HG03175 (cell line): ENCODE data around the gene MGAT5.

Source experiments
- ATAC-seq: cut with Tn5 transposase; IDR thresholded peaks from one replicate; pipeline ENCODE4 v1.9.1; 2021; ENCODE audit warnings: mild to moderate bottlenecking, moderate library complexity; ENCODE audit not compliant: unreplicated experiment

Gene MGAT5

GRCh38 chr2:134253117-134253704 is 661 bp upstream of the MGAT5 start:
- ATAC-seq, result peak; percentile 77

GRCh38 chr2:134254824-134255223 is 952 bp downstream of the MGAT5 start:
- ATAC-seq, result no peak

GRCh38 chr2:134256956-134257355 is 3.1 kb downstream of the MGAT5 start:
- no peak for ATAC-seq

GRCh38 chr2:134257509-134257908 is 3.6 kb downstream of the MGAT5 start:
- ATAC-seq, result no peak

GRCh38 chr2:134257965-134258683 is 4.3 kb downstream of the MGAT5 start:
- ATAC-seq, result no peak

- peak; percentile 50 for ATAC-seq
These were observed 5.0 kb downstream of the MGAT5 start for GRCh38 chr2:134258684-134259388.

GRCh38 chr2:134259571-134259970 is 5.7 kb downstream of the MGAT5 start:
- ATAC-seq, result no peak

GRCh38 chr2:134259994-134260393 is 6.1 kb downstream of the MGAT5 start:
- ATAC-seq, result no peak

GRCh38 chr2:134260713-134261112 is 6.8 kb downstream of the MGAT5 start:
- no peak for ATAC-seq

- ATAC-seq, result peak; percentile 70
These were observed 7.7 kb downstream of the MGAT5 start for GRCh38 chr2:134261398-134262131.

GRCh38 chr2:134262684-134263083 is 8.8 kb downstream of the MGAT5 start:
- ATAC-seq, result peak; percentile 45

GRCh38 chr2:134268265-134268664 is 14.4 kb downstream of the MGAT5 start:
- no peak for ATAC-seq

GRCh38 chr2:134269230-134269629 is 15.4 kb downstream of the MGAT5 start:
- no peak for ATAC-seq

- ATAC-seq, result no peak
These were observed 16.3 kb downstream of the MGAT5 start for GRCh38 chr2:134269972-134270735.

- no peak for ATAC-seq
These were observed 17.9 kb downstream of the MGAT5 start for GRCh38 chr2:134271758-134272157.

- no peak for ATAC-seq
These were observed 18.9 kb downstream of the MGAT5 start for GRCh38 chr2:134272806-134273205.

GRCh38 chr2:134273256-134273983 is 19.5 kb downstream of the MGAT5 start:
- no peak for ATAC-seq

GRCh38 chr2:134274121-134274520 is 20.2 kb downstream of the MGAT5 start:
- no peak for ATAC-seq

- peak; percentile 92 for ATAC-seq
These were observed 21.4 kb downstream of the MGAT5 start for GRCh38 chr2:134275058-134275862.
